Measurements from ENCODE around the gene SLC25A6. TPM values are rescaled to one million over a fixed set of nuclear protein-coding genes. Genes with fewer than 3 reads are reported as not detected.

SLC25A6 gene
- total RNA-seq (100 to 1,000 TPM; 329 to 493 (median 469) TPM), polyA plus RNA-seq (100 to 1,000 TPM; 449 to 644 (median 517) TPM)

DNA sequence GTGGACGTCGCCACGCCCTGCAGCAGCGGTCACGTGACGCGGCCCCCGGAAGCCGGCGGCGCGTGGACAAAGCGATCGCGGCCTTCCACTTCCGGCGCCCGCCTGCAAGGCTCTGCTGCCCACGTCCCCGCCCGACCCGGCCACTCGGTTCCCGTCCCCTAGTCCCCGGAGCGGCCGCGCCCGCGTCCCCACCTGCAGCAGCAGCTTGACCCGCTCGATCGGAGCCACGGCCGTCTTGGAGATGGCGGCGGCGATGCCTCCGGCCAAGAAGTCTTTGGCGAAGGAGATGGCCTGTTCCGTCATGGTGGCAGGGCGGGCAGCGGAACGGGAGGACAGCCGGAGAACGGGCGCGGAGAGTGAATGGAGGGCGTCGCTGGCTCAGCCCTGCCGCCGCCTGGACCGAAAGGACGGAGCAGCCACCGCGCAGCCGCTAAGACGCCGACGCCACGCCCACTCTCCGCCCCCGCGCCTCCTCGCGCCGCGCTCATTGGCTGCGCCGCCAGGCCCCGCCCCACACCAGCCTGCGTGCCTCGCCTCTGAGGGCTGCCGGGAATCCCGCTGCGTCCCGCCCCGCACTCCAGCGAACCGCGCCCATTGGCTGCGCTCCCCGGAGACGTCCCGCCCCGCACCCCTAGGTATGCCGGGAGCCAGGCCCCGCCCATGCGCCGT is at the start of gene SLC25A6:
Gene SLC25A6 (minus strand): TSS at position 407 of the 669 bp plus-strand sequence. CDS start 104 bp downstream, at position 303.
- intact Hi-C loops (cut with DNase I), result loop anchor here (1.0 to 5.0 kb wide), 2 partner anchors 60 to 200 kb away; partner anchors contain the start of genes AKAP17A and ASMTL

DNA sequence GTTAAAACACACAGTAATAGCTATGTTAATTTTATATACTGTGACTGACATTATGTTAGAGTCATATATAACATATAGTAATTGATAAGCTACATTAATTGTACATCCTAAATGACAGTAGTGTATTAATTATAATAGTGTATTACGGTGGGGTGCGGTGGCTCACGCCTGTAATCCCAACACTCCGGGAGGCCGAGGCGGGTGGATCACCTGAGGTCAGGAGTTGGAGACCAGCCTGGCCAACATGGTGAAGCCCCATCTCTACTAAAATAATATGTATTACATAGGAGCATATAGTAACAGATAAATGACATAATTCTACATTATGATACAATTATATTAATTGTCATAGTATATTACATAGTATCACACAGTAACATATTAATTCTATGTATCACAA is 48.6 kb upstream of the SLC25A6 start:
- H3K36me3 ChIP-seq, result peaks cover 9 to 50% (median 16%) of the 10 kb centered on the region in 4 donors
- WGBS, 2 donors, result 94 to 98% methylated on average over 6 of the region's 6 CpGs
- intact Hi-C loops (cut with DNase I), result no loop called here
- no peaks in the 10 kb centered on the region for H3K9me3 ChIP-seq
- peaks cover 0 to 10% (median 4%) of the 10 kb centered on the region in 4 donors for H3K4me1 ChIP-seq
- H3K27ac ChIP-seq, result no peak overlapping the region
- no peaks in the 10 kb centered on the region for H3K27me3 ChIP-seq
- peak; percentile 38 for DNase-seq
- TF ChIP-seq POLR2A (IDR thresholded peaks at IDR 0.05), result no peak
- TF ChIP-seq EP300 (IDR thresholded peaks at IDR 0.05), result no peak
- no peak for TF ChIP-seq POLR2AphosphoS5 (IDR thresholded peaks at IDR 0.05)
- TF ChIP-seq, protein P1, sequence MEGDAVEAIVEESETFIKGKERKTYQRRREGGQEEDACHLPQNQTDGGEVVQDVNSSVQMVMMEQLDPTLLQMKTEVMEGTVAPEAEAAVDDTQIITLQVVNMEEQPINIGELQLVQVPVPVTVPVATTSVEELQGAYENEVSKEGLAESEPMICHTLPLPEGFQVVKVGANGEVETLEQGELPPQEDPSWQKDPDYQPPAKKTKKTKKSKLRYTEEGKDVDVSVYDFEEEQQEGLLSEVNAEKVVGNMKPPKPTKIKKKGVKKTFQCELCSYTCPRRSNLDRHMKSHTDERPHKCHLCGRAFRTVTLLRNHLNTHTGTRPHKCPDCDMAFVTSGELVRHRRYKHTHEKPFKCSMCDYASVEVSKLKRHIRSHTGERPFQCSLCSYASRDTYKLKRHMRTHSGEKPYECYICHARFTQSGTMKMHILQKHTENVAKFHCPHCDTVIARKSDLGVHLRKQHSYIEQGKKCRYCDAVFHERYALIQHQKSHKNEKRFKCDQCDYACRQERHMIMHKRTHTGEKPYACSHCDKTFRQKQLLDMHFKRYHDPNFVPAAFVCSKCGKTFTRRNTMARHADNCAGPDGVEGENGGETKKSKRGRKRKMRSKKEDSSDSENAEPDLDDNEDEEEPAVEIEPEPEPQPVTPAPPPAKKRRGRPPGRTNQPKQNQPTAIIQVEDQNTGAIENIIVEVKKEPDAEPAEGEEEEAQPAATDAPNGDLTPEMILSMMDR (IDR thresholded peaks at IDR 0.05), result no peak
- H3K4me3 ChIP-seq, result no peak overlapping the region

More for the DNA sequence above, at the start of gene SLC25A6:
- Histone ChIP-seq H3K4me1 (peaks cover 0 to 63% (median 61%) of the 10 kb centered on the region in 4 donors), H3K27ac (peak within 1 kb of the TSS; percentile 97 to 100 (median 99)), H3K27me3 (no peaks in the 10 kb centered on the region), H3K4me3 (peak within 1 kb of the TSS; percentile 81 to 100 (median 98)), H3K36me3 (peaks cover 27 to 39% (median 37%) of the 10 kb centered on the region in 4 donors), H3K9me3 (no peaks in the 10 kb centered on the region)
- TF ChIP-seq POLR2A (IDR thresholded peaks at IDR 0.05) (peak; percentile 79 to 90), EP300 (IDR thresholded peaks at IDR 0.05) (no peak), POLR2AphosphoS5 (IDR thresholded peaks at IDR 0.05) (peak in 3 of 4 donors; percentile 89 to 98 (median 93))
- TF ChIP-seq, protein P1 (IDR thresholded peaks at IDR 0.05), result peak in 1 of 4 experiments; percentile 25
- WGBS, 2 donors, result 0% methylated on average over 90 of the region's 90 CpGs
- DNase-seq, result peak; percentile 99

DNA sequence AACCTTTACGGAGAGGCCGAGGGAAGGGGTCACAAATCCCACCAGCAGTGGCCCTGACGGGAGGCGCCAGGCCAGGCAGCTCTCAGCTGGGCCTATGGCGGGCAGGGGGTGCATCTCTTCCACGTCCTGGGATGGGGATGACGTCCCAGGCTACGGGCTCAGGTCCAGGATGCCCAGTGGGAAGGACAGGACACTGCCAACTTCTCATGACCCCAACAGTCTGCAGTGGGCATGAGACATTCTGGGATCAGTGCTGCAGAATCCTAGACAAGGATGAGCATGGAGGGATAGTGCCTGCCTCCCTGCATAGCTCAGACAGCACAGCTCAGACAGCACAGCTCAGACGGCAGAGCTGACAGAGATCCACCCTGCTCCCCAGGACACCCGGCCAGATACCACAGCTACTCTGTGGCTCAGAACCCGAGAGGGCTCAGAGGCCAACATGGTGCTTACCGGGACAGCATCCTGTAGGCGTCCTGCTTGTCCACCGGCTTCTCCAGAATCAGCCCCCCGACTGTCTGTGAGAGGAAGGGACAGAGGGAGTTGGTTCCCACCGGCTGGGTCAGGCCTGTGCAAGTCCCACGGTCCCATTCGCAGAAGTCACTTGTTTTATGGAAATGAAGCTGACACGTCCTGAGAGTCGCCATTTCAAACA is 43.5 kb upstream of the SLC25A6 start:
- TF ChIP-seq EP300 (IDR thresholded peaks at IDR 0.05) (no peak), POLR2A (IDR thresholded peaks at IDR 0.05) (no peak), POLR2AphosphoS5 (IDR thresholded peaks at IDR 0.05) (no peak)
- TF ChIP-seq, protein P1 (IDR thresholded peaks at IDR 0.05), result no peak
- Histone ChIP-seq H3K9me3 (no peaks in the 10 kb centered on the region), H3K27ac (no peak overlapping the region), H3K4me1 (no peaks in the 10 kb centered on the region), H3K4me3 (no peak overlapping the region), H3K27me3 (no peaks in the 10 kb centered on the region), H3K36me3 (peaks cover 12 to 68% (median 25%) of the 10 kb centered on the region in 4 donors)
- intact Hi-C loops (cut with DNase I), result no loop called here
- peak; percentile 59 for DNase-seq
- 96 to 98% methylated on average over 20 of the region's 20 CpGs for WGBS, 2 donors

DNA sequence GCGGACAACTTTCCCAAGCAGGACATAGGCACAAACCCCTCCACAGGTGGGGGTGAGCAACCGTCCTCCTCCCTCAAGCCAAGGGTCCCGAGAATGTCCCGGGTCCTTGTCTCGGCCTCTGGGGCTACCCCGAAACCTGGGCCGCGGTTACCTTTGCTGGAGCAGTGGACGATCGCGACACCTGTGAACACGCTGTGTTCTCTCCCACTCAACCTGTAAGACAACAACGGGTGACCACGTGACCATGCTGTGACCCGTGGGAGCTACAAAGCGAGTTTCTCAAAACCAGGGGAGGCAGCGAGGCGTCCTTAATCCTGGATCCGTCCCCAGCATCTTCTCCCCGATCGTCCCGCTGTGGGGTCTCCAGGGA is 42.9 kb upstream of the SLC25A6 start:
- peak; percentile 61 for DNase-seq
- Histone ChIP-seq H3K4me3 (no peak overlapping the region), H3K4me1 (no peaks in the 10 kb centered on the region), H3K9me3 (no peaks in the 10 kb centered on the region), H3K27me3 (no peaks in the 10 kb centered on the region), H3K36me3 (peaks cover 12 to 67% (median 25%) of the 10 kb centered on the region in 4 donors), H3K27ac (no peak overlapping the region)
- intact Hi-C loops (cut with DNase I), result no loop called here
- TF ChIP-seq POLR2A (IDR thresholded peaks at IDR 0.05) (no peak), EP300 (IDR thresholded peaks at IDR 0.05) (no peak), POLR2AphosphoS5 (IDR thresholded peaks at IDR 0.05) (no peak)
- TF ChIP-seq, protein P1 (IDR thresholded peaks at IDR 0.05), result no peak
- 97 to 98% methylated on average over 22 of the region's 22 CpGs for WGBS, 2 donors

Measured in sigmoid colon (tissue), 7 donors.